Fibroblast of pulmonary artery (primary cell): ENCODE results near the gene PPP3CB.

Experiments
- DNase-seq: peaks from one replicate; pipeline ENCODE4 v3.0.0-alpha.2; 2010; ENCODE audit warnings: low read depth
- H3K4me3 ChIP-seq: replicated peaks from 2 replicates; pipeline ENCODE4 v1.5.1; 2011; ENCODE audit warnings: low read depth, mild to moderate bottlenecking, control low read depth, low read length, moderate library complexity
- TF ChIP-seq, protein P1 (sequence below): IDR thresholded peaks from 2 replicates; pipeline ENCODE4 v1.5.1; 2011; ENCODE audit warnings: mild to moderate bottlenecking, control low read depth, low read length, inconsistent platforms; ENCODE audit errors: missing control alignments

Gene PPP3CB

GRCh38 chr10:73446926-73447325 lies 48.9 kb downstream of the PPP3CB start:
- H3K4me3 ChIP-seq = no peak overlapping the region
- TF ChIP-seq, protein P1, sequence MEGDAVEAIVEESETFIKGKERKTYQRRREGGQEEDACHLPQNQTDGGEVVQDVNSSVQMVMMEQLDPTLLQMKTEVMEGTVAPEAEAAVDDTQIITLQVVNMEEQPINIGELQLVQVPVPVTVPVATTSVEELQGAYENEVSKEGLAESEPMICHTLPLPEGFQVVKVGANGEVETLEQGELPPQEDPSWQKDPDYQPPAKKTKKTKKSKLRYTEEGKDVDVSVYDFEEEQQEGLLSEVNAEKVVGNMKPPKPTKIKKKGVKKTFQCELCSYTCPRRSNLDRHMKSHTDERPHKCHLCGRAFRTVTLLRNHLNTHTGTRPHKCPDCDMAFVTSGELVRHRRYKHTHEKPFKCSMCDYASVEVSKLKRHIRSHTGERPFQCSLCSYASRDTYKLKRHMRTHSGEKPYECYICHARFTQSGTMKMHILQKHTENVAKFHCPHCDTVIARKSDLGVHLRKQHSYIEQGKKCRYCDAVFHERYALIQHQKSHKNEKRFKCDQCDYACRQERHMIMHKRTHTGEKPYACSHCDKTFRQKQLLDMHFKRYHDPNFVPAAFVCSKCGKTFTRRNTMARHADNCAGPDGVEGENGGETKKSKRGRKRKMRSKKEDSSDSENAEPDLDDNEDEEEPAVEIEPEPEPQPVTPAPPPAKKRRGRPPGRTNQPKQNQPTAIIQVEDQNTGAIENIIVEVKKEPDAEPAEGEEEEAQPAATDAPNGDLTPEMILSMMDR = no peak
- DNase-seq = no peak

DNA sequence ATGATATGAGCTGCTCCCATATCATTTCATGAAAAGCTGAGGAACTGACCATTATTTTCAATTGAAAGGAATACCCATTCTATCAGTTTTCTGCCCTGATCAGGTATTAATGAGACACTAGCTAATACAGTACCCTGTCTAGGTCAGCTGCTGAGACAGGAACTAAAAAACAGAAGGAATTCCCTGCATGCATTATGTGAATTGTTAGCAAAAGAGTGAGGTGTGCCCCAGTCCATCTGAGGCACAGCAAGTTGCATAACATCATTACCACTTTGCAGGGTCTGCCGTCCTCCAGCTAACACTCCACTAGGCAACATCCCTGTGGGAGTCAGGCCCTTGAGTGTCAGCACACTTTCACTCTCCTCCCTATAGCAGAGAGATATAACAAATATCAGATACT lies 51.4 kb downstream of the PPP3CB start:
- no peak for DNase-seq
- TF ChIP-seq, protein P1 = no peak
- H3K4me3 ChIP-seq = no peak overlapping the region

DNA sequence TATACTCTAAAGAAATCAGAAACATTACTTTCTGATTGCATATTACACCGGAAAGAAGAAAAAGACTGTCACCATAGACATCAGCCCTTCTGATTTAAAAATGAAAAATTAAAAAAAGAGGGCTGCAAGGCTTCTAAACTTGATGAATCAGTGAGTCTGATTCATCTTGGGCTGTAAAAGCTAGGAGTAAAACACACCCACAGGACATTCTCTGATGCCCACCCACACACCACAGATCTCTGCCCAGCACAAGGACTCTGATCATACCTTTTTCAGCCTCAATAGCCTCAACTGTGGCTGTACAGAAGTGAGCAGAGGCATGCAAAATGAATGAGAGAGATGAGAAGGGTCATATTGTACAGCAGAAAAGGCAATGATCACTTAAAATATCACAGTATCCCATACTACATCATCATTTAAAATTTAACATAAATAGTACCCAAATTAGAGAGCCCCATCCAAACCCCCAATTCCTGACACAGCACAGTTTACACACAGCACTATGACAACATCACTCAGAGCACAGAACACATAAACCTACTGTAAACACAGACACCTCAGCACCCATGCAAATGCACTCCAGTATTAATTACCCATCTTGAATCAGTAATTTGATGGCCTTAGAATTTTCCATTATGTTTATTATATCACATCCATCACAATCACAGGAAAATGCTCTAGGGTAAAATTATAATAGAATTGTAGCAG lies 56.1 kb downstream of the PPP3CB start:
- H3K4me3 ChIP-seq = no peak overlapping the region
- TF ChIP-seq, protein P1 = no peak
- peak; percentile 55 for DNase-seq

DNA sequence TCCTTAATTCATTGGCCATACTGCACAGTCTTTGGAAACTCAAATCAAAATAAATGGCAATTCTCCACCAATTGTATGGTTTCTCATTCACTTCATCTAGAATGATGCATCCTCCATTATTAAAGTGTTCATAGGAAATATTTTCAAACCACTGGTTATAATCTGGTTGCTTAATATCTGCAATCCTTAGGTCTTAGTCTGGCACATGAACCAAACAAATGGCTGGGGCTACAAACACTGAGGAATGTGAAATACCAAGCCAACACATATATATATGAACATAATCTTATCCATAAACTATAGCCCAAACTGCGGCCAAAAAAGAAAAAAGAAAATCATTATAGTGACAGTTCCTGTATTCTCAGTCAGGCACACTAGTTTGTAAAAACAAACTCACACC lies 56.8 kb downstream of the PPP3CB start:
- H3K4me3 ChIP-seq = no peak overlapping the region
- peak; percentile 44 for DNase-seq

DNA sequence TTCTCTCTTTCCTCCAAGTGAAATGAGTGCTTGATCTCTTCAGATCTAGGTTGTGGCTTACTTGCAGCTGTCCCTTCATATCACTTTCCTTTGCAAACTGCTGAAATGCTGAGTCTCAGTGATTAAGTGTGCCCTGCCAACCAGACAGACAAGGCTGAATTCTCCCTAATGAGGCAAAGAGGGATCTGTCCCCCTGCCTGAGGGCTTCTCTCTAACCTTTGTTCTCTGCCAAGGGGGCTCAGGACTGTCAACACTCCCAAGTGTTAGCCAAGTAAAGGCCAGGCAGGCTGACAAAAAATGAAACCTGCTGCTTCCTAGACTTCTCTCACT lies 62.3 kb downstream of the PPP3CB start, which contains the start of gene MSS51:
TSS of gene MSS51 (minus strand) at position 24 of the 330 bp plus-strand sequence. CDS start 5,277 bp downstream, outside the sequence.
- DNase-seq = no peak
- no peak within 1 kb of the TSS for H3K4me3 ChIP-seq
- TF ChIP-seq, protein P1 = no peak

More for the DNA sequence above, 56.8 kb downstream of the PPP3CB start:
- TF ChIP-seq, protein P1 = no peak

DNA sequence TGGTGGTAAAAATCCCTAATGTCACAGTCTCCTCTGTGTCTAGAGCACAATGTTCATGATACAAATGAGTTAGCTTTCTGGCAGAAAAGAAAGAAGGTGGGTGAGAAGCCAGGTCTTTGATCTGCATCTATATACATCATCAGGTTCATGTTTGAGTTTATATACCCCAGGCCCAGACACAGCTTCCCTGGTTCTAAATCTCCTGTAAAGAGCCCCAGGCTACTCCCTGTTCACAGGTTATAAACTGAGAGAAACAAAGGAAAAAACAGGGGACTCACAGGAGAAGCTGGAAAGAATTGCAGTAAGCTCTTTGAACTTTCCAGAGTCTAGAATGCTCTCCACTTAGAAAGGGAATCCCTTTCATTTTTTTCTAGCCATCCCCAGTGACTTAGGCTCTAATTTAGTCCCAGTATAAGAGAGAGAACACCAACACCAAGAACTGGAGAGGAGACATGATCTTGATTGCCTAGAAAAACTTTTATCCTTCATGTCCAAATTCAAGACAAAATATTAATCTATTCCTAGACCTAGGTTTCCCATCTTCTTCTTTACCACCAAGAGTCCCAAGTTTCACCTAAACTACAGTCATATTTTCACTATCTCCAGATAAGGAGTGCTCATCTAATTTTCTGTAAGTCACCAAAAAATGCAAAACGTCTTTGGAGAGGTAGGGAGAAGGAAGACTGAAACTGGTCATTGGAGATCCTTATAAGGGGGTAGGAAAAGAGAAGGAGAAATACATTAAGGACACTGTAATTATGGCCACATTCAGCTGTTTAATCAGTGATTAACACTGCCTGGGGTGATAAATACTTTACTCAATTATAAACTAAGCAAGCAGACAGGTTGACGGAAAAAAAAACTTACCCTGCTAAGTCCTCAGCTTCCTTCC lies 62.9 kb downstream of the PPP3CB start:
- no peak for DNase-seq
- TF ChIP-seq, protein P1 = no peak
- H3K4me3 ChIP-seq = no peak overlapping the region
